ENCODE results near the gene BDKRB2.

DNA sequence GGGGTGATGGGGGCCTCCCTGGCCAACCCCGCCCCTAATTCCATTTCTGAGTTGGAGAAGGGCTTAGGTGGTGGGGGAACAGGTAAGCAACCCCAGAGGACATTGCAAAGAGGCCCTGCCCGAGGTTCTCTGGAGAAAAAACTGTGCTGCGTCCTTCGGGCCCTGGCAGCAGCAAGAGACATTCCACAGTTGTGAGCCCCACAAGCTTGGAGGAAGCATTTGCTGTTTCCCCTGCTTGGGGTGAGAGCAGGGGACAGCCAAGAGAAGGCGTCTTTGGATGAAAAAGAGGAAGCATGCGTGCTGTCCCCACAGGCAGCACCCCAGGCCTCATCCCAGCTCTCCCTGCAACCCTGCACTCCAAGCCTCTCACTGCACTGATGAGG, 1.3 kb downstream of the BDKRB2 start:
- no peak for TF ChIP-seq ZFX (IDR thresholded peaks at IDR 0.05)
- TF ChIP-seq, protein P1, sequence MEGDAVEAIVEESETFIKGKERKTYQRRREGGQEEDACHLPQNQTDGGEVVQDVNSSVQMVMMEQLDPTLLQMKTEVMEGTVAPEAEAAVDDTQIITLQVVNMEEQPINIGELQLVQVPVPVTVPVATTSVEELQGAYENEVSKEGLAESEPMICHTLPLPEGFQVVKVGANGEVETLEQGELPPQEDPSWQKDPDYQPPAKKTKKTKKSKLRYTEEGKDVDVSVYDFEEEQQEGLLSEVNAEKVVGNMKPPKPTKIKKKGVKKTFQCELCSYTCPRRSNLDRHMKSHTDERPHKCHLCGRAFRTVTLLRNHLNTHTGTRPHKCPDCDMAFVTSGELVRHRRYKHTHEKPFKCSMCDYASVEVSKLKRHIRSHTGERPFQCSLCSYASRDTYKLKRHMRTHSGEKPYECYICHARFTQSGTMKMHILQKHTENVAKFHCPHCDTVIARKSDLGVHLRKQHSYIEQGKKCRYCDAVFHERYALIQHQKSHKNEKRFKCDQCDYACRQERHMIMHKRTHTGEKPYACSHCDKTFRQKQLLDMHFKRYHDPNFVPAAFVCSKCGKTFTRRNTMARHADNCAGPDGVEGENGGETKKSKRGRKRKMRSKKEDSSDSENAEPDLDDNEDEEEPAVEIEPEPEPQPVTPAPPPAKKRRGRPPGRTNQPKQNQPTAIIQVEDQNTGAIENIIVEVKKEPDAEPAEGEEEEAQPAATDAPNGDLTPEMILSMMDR (conservative IDR thresholded peaks at IDR 0.05): no peak

All from C4-2B (cell line).